Calu3 (cell line): ENCODE results near the gene NT5DC4. TPM values are rescaled to one million over a fixed set of nuclear protein-coding genes. Genes with fewer than 3 reads are reported as not detected.
A peak's percentile ranks its signal among the peaks of the same experiment; 100 is the strongest.

ENCODE experiments used
- BruUV-seq: library from RNA; stranded (reverse); fragments of 400-500 nt; replicated peaks from 2 replicates; lab custom pipeline; 2021; lab: Mats Ljungman, UMichigan
- CTCF ChIA-PET: fragments of 300-600 bp; sonication (Branson Sonifier 250); formaldehyde crosslinking; loops from one replicate; lab custom pipeline; 2022; ENCODE audit warnings: antibody characterized with exemption; lab: Charles Lee
- DNase-seq: peaks from one replicate; pipeline ENCODE4 v3.0.0; 2022
- H3K27ac Mint-ChIP-seq: one replicate; pipeline ENCODE4 v1.8.0; 2022; ENCODE audit warnings: mixed read lengths; ENCODE audit not compliant: unreplicated experiment
- H3K27me3 Mint-ChIP-seq: one replicate; pipeline ENCODE4 v1.8.0; 2022; ENCODE audit warnings: mixed read lengths; ENCODE audit not compliant: unreplicated experiment
- H3K36me3 Mint-ChIP-seq: one replicate; pipeline ENCODE4 v1.8.0; 2022; ENCODE audit warnings: mild to moderate bottlenecking, moderate library complexity, mixed read lengths; ENCODE audit not compliant: insufficient read depth, unreplicated experiment
- H3K4me1 Mint-ChIP-seq: one replicate; pipeline ENCODE4 v1.8.0; 2022; ENCODE audit warnings: mild to moderate bottlenecking, low read depth, mixed read lengths; ENCODE audit not compliant: unreplicated experiment
- H3K4me3 Mint-ChIP-seq: one replicate; pipeline ENCODE4 v1.8.0; 2022; ENCODE audit warnings: mild to moderate bottlenecking, low read depth, moderate library complexity, mixed read lengths; ENCODE audit not compliant: unreplicated experiment
- H3K9me3 Mint-ChIP-seq: one replicate; pipeline ENCODE4 v1.8.0; 2022; ENCODE audit warnings: low read depth, mixed read lengths; ENCODE audit not compliant: unreplicated experiment
- intact Hi-C: fragments of 100-400 bp; cut with micrococcal nuclease; formaldehyde crosslinking; loops from one replicate; pipeline ENCODE4 v1.10.0; 2022; ENCODE audit not compliant: unreplicated experiment
- total RNA-seq: library from RNA; stranded (reverse); gene quantifications from 2 replicates; pipeline ENCODE4 v1.2.3, GENCODE V29; 2022
- TF ChIP-seq, protein P1 (sequence below): fragments of 200-600 bp; IDR thresholded peaks from one replicate; pipeline ENCODE4 v1.8.0; 2022; ENCODE audit warnings: antibody characterized with exemption; ENCODE audit not compliant: unreplicated experiment

The NT5DC4 gene
- total RNA-seq, 1 experiment from 2014 or later = 10.1 TPM

DNA sequence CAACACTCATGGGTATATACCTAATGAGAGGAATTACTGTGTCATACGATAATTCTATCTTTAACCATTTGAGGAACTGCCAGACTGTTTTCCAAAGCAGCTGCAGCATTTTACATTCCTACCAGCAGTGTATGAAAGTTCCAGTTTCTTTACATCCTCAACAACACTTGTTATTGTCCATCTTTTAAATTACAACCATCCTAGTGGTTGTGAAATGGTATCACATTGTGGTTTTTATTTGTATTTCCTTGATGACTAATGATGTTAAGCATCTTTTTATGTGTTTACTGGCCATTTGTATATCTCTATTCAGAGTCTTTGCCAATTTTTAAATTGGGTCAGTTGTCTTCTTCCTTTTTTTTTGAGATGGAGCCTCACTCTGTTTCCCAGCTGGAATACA, 47.6 kb downstream of the NT5DC4 start:
- BruUV-seq = no TSS peak
- no peak for DNase-seq
- H3K9me3 Mint-ChIP-seq = peaks cover 10% of the 10 kb centered on the region
- H3K36me3 Mint-ChIP-seq = peaks cover 19% of the 10 kb centered on the region
- intact Hi-C loops = no loop called here
- TF ChIP-seq, protein P1, sequence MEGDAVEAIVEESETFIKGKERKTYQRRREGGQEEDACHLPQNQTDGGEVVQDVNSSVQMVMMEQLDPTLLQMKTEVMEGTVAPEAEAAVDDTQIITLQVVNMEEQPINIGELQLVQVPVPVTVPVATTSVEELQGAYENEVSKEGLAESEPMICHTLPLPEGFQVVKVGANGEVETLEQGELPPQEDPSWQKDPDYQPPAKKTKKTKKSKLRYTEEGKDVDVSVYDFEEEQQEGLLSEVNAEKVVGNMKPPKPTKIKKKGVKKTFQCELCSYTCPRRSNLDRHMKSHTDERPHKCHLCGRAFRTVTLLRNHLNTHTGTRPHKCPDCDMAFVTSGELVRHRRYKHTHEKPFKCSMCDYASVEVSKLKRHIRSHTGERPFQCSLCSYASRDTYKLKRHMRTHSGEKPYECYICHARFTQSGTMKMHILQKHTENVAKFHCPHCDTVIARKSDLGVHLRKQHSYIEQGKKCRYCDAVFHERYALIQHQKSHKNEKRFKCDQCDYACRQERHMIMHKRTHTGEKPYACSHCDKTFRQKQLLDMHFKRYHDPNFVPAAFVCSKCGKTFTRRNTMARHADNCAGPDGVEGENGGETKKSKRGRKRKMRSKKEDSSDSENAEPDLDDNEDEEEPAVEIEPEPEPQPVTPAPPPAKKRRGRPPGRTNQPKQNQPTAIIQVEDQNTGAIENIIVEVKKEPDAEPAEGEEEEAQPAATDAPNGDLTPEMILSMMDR = no peak
- peaks cover 35% of the 10 kb centered on the region for H3K4me1 Mint-ChIP-seq
- CTCF ChIA-PET = no interaction called here
- H3K27ac Mint-ChIP-seq = no peak overlapping the region
- no peak overlapping the region for H3K4me3 Mint-ChIP-seq
- H3K27me3 Mint-ChIP-seq = no peaks in the 10 kb centered on the region

DNA sequence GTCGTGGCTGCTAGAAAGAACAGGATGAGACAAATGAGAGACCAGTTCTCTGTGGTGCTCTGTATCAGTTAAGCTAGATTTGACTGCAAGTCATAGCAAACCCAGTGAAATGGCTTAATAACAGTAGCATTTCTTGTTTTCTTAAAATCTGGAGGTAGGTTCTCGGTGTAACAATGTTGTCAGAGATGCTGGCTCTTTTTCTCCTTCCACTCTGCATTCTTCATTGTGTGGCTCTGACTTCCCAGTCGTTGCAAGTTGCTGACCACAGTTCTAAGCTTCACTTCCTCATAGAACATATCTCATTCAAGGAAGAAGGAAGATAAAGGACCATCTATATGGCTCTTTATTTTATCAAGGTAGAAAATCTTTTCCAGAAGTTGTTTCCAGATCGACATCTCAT, 51.5 kb downstream of the NT5DC4 start:
- BruUV-seq = no TSS peak
- intact Hi-C loops = no loop called here
- Mint-ChIP-seq H3K27ac (no peak overlapping the region), H3K4me3 (no peak overlapping the region), H3K27me3 (no peaks in the 10 kb centered on the region), H3K9me3 (peaks cover 8% of the 10 kb centered on the region), H3K4me1 (peaks cover 23% of the 10 kb centered on the region), H3K36me3 (peaks cover 28% of the 10 kb centered on the region)
- CTCF ChIA-PET = interaction anchor here (0.6 kb wide), 1 partner anchor 337 kb away, joined by 3 read pairs; no protein-coding TSS in a partner anchor
- DNase-seq = no peak
- TF ChIP-seq, protein P1 = no peak

DNA sequence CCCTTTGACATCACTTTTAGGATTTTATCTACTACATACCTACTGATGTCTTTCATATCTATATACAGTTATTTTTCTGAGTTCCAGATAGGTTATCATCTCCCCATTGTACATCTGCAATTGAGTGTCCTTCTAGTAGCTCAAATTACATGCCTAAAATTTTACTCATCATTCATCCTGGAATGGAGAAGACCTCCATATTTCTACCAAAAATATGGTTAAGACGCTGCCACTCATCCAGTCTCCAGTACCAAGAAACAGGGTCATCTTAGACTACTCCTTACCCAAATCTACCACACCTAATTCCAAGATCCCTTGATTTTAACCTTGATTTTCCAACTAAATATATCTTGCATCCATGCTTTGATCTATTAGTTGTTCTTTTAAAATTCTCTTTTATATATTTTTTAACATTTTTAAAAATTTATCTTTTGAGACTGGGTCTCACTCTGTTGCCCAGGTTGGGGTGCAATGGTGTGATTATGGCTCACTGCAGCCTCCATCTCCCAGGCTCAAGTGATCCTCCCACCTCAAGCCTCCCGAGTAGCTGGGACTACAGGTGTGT, 52.2 kb downstream of the NT5DC4 start:
- Mint-ChIP-seq H3K36me3 (peaks cover 35% of the 10 kb centered on the region), H3K4me1 (peaks cover 23% of the 10 kb centered on the region), H3K9me3 (peaks cover 3% of the 10 kb centered on the region), H3K4me3 (no peak overlapping the region), H3K27ac (peak overlapping the region; percentile 48), H3K27me3 (no peaks in the 10 kb centered on the region)
- TF ChIP-seq, protein P1 = no peak
- CTCF ChIA-PET = interaction anchor here (0.6 to 1.2 kb wide), 2 partner anchors 186 to 336 kb away, joined by 3 to 5 read pairs; no protein-coding TSS in a partner anchor
- no TSS peak for BruUV-seq
- intact Hi-C loops = no loop called here
- no peak for DNase-seq

DNA sequence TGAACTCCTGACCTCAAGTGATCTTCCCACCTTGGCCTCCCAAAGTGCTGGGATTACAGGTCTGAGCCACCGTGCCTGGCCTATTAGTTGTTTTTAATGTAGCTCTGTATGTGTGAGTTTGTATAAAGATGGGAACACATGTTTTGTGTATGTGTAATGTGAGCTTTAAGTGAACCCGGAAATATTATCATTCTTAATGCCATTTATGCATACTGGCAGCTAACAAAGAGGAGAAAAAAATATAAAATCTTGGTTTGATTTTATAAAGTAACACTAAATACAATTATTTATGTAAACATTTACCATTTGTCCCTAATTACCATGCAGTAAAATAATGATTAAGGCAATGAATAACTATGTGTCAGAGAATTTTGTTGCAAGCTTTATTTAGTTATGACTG, 52.7 kb downstream of the NT5DC4 start:
- no TSS peak for BruUV-seq
- CTCF ChIA-PET = interaction anchor here (1.2 kb wide), 1 partner anchor 185 kb away, joined by 5 read pairs; no protein-coding TSS in a partner anchor

More for the DNA sequence above, 52.7 kb downstream of the NT5DC4 start:
- Mint-ChIP-seq H3K4me1 (peaks cover 19% of the 10 kb centered on the region), H3K4me3 (no peak overlapping the region), H3K27me3 (no peaks in the 10 kb centered on the region), H3K27ac (peak overlapping the region; percentile 48), H3K9me3 (peaks cover 3% of the 10 kb centered on the region), H3K36me3 (peaks cover 41% of the 10 kb centered on the region)
- TF ChIP-seq, protein P1 = no peak
- intact Hi-C loops = no loop called here
- no peak for DNase-seq
